ENCODE data around the gene WASF2.

- TF ChIP-seq CTCF (conservative IDR thresholded peaks at IDR 0.05; ENCODE audit: low read depth, low read length): no peak
- TF ChIP-seq CHD1 (IDR thresholded peaks at IDR 0.05; ENCODE audit: low read depth, low read length): no peak
- TF ChIP-seq RAD21 (IDR thresholded peaks at IDR 0.05; ENCODE audit: low read length): no peak
- no peak for TF ChIP-seq POLR2A (IDR thresholded peaks at IDR 0.05; ENCODE audit: low read depth, low read length)
- no peak for TF ChIP-seq RCOR1 (IDR thresholded peaks at IDR 0.05; ENCODE audit: insufficient replicate concordance, low read length)
- no peak for TF ChIP-seq USF2 (IDR thresholded peaks at IDR 0.05; ENCODE audit: low read depth, low read length)
- TF ChIP-seq MXI1 (IDR thresholded peaks at IDR 0.05; ENCODE audit: borderline replicate concordance, low read depth, low read length): no peak
- no peak for TF ChIP-seq MAFK (IDR thresholded peaks at IDR 0.05; ENCODE audit: low read depth, low read length)
Observed at GRCh38 chr1:27394282-27394658, 95.7 kb downstream of the WASF2 start.
